HepG2 (cell line): ENCODE data around the gene TOP2A. TPM values are rescaled to one million over a fixed set of nuclear protein-coding genes. Genes with fewer than 3 reads are reported as not detected.

Source experiments
- FOXJ3 ChIP-seq: sonication (generic); formaldehyde crosslinking; IDR thresholded peaks from 2 replicates; pipeline ENCODE4 v1.4.0; 2020; ENCODE audit warnings: missing genetic modification reagents, mild to moderate bottlenecking, borderline replicate concordance
- GZF1 ChIP-seq: sonication (generic); formaldehyde crosslinking; IDR thresholded peaks from 2 replicates; pipeline ENCODE4 v1.5.1; 2020; ENCODE audit warnings: mild to moderate bottlenecking, missing genetic modification reagents
- MBNL3 ChIP-seq: fragments of 250-450 bp; sonication (Bioruptor Pico); conservative IDR thresholded peaks from 2 replicates; pipeline ENCODE4 v1.8.0; 2022; ENCODE audit warnings: mild to moderate bottlenecking, inconsistent platforms
- NCOR1 ChIP-seq: fragments of 200-600 bp; sonication (generic); IDR thresholded peaks from 2 replicates; pipeline ENCODE4 v1.7.0; 2017; ENCODE audit warnings: antibody characterized with exemption, low read length, borderline replicate concordance
- NR2F1 ChIP-seq, 2 experiments: fragments of 450-650 bp in 1 of 2; formaldehyde crosslinking in 1 of 2; IDR thresholded peaks; 2 replicates each; pipeline versions ENCODE4 v1.5.0 to v1.6.1; 2016 to 2020; ENCODE audit warnings: mild to moderate bottlenecking in 1 of 2, missing compliant biosample characterization in 1 of 2, missing genetic modification reagents in 1 of 2, moderate library complexity in 1 of 2
- REXO4 ChIP-seq: sonication (generic); formaldehyde crosslinking; IDR thresholded peaks from 2 replicates; pipeline ENCODE4 v1.8.0; 2022; ENCODE audit warnings: missing genetic modification reagents, mild to moderate bottlenecking, borderline replicate concordance
- RFX1 ChIP-seq: fragments of 450-650 bp; IDR thresholded peaks from 2 replicates; pipeline ENCODE4 v1.6.1; 2017
- SMARCC2 ChIP-seq: fragments of 450-650 bp; IDR thresholded peaks from 2 replicates; pipeline ENCODE4 v1.6.1; 2017; ENCODE audit warnings: antibody characterized with exemption, mild to moderate bottlenecking
- SOX5 ChIP-seq: IDR thresholded peaks from 2 replicates; pipeline ENCODE4 v1.6.1; 2016; ENCODE audit warnings: borderline replicate concordance
- SP2 ChIP-seq: sonication (generic); formaldehyde crosslinking; IDR thresholded peaks from 2 replicates; pipeline ENCODE4 v1.5.1; 2020; ENCODE audit warnings: mild to moderate bottlenecking, missing genetic modification reagents
- STAT5B ChIP-seq: sonication (generic); formaldehyde crosslinking; IDR thresholded peaks from 2 replicates; pipeline ENCODE4 v1.4.0; 2020; ENCODE audit warnings: missing genetic modification reagents
- ZMYM3 ChIP-seq: sonication (generic); formaldehyde crosslinking; IDR thresholded peaks from 2 replicates; pipeline ENCODE4 v1.5.1; 2020; ENCODE audit warnings: mild to moderate bottlenecking, missing genetic modification reagents
- ZNF550 ChIP-seq: sonication (generic); formaldehyde crosslinking; IDR thresholded peaks from 2 replicates; pipeline ENCODE4 v1.4.0; 2020; ENCODE audit warnings: mild to moderate bottlenecking, missing genetic modification reagents, borderline replicate concordance
- ZNF570 ChIP-seq: sonication (generic); formaldehyde crosslinking; IDR thresholded peaks from 2 replicates; pipeline ENCODE4 v1.4.0; 2020; ENCODE audit warnings: mild to moderate bottlenecking, missing genetic modification reagents, borderline replicate concordance
- ZNF768 ChIP-seq: sonication (generic); formaldehyde crosslinking; IDR thresholded peaks from 2 replicates; pipeline ENCODE4 v1.4.0; 2020; ENCODE audit warnings: missing genetic modification reagents
- ZNF816 ChIP-seq: sonication (generic); formaldehyde crosslinking; IDR thresholded peaks from 2 replicates; pipeline ENCODE4 v1.8.0; 2022; ENCODE audit warnings: missing genetic modification reagents, mild to moderate bottlenecking, borderline replicate concordance
- ZNF850 ChIP-seq: sonication (generic); formaldehyde crosslinking; conservative IDR thresholded peaks from 2 replicates; pipeline ENCODE4 v1.9.0; 2021; ENCODE audit warnings: mild to moderate bottlenecking, missing genetic modification reagents
- polyA plus RNA-seq, 8 experiments: library from polyadenylated mRNA; depleted of rRNA in 3 of 8; stranded (reverse) in 7 of 8; unstranded in 1 of 8; fragments of >200 nt; fragmentation: Illumina TruSeq in 4 of 8; extraction: Trizol in 4 of 8; gene quantifications; 2 replicates each; pipeline versions ENCODE4 v1.2.1 to v1.2.3, GENCODE V29; 2011 to 2016; ENCODE audit warnings: low read depth in 4 of 8, missing spikeins in 1 of 8, mixed read lengths in 1 of 8; ENCODE audit not compliant: insufficient read depth in 1 of 8
- total RNA-seq, 5 experiments: library from RNA; depleted of rRNA; stranded (reverse); fragments of >200 nt; fragmentation: Illumina TruSeq; extraction: Trizol; gene quantifications; 2 replicates each; pipeline ENCODE4 v1.2.3, GENCODE V29; 2016; ENCODE audit warnings: low read depth in 1 of 5
- TF ChIP-seq, protein P1 (sequence below): sonication (generic); formaldehyde crosslinking; IDR thresholded peaks from 2 replicates; pipeline ENCODE4 v1.5.0; 2020; ENCODE audit warnings: mild to moderate bottlenecking, missing genetic modification reagents
- TF ChIP-seq, protein P2 (sequence below): sonication (generic); formaldehyde crosslinking; IDR thresholded peaks from 2 replicates; pipeline ENCODE4 v1.4.0; 2020; ENCODE audit warnings: missing genetic modification reagents
- TF ChIP-seq, protein P3 (sequence below): sonication (generic); formaldehyde crosslinking; IDR thresholded peaks from 2 replicates; pipeline ENCODE4 v1.9.0; 2022; ENCODE audit warnings: low read depth, missing genetic modification reagents
- TF ChIP-seq, protein P4 (sequence below): sonication (generic); formaldehyde crosslinking; IDR thresholded peaks from 2 replicates; pipeline ENCODE4 v1.8.0; 2023; ENCODE audit warnings: mild to moderate bottlenecking, missing genetic modification reagents
- TF ChIP-seq, protein P5 (sequence below): sonication (generic); formaldehyde crosslinking; IDR thresholded peaks from 2 replicates; pipeline ENCODE4 v1.4.0; 2020; ENCODE audit warnings: missing genetic modification reagents

The TOP2A gene
- total and polyA plus RNA-seq, 2 of the 13 experiments (the other 11 are each of a cell fraction or from before 2014, with no cell fraction given) = 108 to 327 TPM

DNA sequence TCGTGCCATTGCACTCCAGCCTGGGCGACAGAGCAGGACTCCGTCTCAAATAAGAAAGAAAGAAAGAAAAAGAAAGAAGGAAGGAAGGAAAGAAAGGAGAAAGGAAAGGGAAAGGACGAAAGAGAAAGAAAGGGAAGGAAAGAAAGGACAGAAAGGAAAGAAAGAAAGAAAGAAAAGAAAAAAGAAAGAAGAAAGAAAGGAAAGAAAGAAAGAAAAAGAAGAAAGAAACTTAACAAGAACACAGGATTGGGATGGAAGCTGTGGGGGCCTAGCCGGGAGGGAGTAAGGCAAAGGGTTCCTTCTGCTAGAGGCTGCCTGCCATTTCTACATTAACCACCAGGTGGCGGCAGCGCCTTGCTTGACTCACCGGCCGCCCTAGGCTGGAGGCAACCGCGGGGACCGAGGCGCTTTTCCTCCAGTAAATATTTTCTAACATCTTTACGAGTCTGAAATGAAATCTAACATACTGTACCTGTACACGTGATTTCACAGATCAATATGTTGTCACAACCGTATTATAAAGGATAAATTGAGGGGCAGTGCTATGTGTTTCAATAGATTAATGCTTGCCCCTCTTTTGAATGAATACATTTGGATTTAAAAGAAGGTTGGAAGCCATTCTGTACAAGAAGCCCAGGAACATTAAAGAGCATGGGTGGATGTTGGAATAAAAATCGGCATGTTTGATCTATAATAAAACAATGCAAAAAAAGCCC is 59.2 kb downstream of the TOP2A start (continued):
- TF ChIP-seq MBNL3 (CRISPR knock-in tag) = no peak
- TF ChIP-seq STAT5B = no peak
- no peak for TF ChIP-seq NCOR1
- peak; percentile 42; the same call in 1 of the 2 replicates for TF ChIP-seq SOX5 (CRISPR knock-in tag)
- TF ChIP-seq REXO4 = no peak
- no peak for TF ChIP-seq RFX1
- TF ChIP-seq, protein P1, sequence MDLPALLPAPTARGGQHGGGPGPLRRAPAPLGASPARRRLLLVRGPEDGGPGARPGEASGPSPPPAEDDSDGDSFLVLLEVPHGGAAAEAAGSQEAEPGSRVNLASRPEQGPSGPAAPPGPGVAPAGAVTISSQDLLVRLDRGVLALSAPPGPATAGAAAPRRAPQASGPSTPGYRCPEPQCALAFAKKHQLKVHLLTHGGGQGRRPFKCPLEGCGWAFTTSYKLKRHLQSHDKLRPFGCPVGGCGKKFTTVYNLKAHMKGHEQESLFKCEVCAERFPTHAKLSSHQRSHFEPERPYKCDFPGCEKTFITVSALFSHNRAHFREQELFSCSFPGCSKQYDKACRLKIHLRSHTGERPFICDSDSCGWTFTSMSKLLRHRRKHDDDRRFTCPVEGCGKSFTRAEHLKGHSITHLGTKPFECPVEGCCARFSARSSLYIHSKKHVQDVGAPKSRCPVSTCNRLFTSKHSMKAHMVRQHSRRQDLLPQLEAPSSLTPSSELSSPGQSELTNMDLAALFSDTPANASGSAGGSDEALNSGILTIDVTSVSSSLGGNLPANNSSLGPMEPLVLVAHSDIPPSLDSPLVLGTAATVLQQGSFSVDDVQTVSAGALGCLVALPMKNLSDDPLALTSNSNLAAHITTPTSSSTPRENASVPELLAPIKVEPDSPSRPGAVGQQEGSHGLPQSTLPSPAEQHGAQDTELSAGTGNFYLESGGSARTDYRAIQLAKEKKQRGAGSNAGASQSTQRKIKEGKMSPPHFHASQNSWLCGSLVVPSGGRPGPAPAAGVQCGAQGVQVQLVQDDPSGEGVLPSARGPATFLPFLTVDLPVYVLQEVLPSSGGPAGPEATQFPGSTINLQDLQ (CRISPR knock-in tag) = no peak
- no peak for TF ChIP-seq GZF1 (CRISPR knock-in tag)
- no peak for TF ChIP-seq ZMYM3 (CRISPR knock-in tag)
- TF ChIP-seq, protein P2, sequence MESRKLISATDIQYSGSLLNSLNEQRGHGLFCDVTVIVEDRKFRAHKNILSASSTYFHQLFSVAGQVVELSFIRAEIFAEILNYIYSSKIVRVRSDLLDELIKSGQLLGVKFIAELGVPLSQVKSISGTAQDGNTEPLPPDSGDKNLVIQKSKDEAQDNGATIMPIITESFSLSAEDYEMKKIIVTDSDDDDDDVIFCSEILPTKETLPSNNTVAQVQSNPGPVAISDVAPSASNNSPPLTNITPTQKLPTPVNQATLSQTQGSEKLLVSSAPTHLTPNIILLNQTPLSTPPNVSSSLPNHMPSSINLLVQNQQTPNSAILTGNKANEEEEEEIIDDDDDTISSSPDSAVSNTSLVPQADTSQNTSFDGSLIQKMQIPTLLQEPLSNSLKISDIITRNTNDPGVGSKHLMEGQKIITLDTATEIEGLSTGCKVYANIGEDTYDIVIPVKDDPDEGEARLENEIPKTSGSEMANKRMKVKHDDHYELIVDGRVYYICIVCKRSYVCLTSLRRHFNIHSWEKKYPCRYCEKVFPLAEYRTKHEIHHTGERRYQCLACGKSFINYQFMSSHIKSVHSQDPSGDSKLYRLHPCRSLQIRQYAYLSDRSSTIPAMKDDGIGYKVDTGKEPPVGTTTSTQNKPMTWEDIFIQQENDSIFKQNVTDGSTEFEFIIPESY = peak; percentile 65
- TF ChIP-seq NR2F1 (CRISPR knock-in tag; IDR thresholded peaks at IDR 0.05) = no peak
- no peak for TF ChIP-seq FOXJ3 (CRISPR knock-in tag)
- TF ChIP-seq, protein P3, sequence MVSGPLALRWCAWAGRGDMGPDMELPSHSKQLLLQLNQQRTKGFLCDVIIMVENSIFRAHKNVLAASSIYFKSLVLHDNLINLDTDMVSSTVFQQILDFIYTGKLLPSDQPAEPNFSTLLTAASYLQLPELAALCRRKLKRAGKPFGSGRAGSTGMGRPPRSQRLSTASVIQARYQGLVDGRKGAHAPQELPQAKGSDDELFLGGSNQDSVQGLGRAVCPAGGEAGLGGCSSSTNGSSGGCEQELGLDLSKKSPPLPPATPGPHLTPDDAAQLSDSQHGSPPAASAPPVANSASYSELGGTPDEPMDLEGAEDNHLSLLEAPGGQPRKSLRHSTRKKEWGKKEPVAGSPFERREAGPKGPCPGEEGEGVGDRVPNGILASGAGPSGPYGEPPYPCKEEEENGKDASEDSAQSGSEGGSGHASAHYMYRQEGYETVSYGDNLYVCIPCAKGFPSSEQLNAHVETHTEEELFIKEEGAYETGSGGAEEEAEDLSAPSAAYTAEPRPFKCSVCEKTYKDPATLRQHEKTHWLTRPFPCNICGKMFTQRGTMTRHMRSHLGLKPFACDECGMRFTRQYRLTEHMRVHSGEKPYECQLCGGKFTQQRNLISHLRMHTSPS (CRISPR knock-in tag) = no peak
- no peak for TF ChIP-seq SMARCC2
- no peak for TF ChIP-seq ZNF850 (CRISPR knock-in tag)
- TF ChIP-seq, protein P4, sequence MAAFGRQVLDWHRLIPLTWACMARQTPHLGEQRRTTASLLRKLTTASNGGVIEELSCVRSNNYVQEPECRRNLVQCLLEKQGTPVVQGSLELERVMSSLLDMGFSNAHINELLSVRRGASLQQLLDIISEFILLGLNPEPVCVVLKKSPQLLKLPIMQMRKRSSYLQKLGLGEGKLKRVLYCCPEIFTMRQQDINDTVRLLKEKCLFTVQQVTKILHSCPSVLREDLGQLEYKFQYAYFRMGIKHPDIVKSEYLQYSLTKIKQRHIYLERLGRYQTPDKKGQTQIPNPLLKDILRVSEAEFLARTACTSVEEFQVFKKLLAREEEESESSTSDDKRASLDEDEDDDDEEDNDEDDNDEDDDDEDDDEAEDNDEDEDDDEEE (CRISPR knock-in tag) = no peak
- TF ChIP-seq, protein P5, sequence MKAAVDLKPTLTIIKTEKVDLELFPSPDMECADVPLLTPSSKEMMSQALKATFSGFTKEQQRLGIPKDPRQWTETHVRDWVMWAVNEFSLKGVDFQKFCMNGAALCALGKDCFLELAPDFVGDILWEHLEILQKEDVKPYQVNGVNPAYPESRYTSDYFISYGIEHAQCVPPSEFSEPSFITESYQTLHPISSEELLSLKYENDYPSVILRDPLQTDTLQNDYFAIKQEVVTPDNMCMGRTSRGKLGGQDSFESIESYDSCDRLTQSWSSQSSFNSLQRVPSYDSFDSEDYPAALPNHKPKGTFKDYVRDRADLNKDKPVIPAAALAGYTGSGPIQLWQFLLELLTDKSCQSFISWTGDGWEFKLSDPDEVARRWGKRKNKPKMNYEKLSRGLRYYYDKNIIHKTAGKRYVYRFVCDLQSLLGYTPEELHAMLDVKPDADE (CRISPR knock-in tag) = no peak
- no peak for TF ChIP-seq ZNF570 (CRISPR knock-in tag)
- TF ChIP-seq ZNF768 = no peak
- TF ChIP-seq ZNF816 (CRISPR knock-in tag) = no peak
- no peak for TF ChIP-seq ZNF550 (CRISPR knock-in tag)
- TF ChIP-seq SP2 (CRISPR knock-in tag) = no peak
